Measurements from ENCODE around the gene NPAS4.
"Not testable (repeated sequence)": the region's sequence is repeated elsewhere in the genome, so short reads cannot be mapped to it uniquely, and the experiment has no call there.

The NPAS4 gene

DNA sequence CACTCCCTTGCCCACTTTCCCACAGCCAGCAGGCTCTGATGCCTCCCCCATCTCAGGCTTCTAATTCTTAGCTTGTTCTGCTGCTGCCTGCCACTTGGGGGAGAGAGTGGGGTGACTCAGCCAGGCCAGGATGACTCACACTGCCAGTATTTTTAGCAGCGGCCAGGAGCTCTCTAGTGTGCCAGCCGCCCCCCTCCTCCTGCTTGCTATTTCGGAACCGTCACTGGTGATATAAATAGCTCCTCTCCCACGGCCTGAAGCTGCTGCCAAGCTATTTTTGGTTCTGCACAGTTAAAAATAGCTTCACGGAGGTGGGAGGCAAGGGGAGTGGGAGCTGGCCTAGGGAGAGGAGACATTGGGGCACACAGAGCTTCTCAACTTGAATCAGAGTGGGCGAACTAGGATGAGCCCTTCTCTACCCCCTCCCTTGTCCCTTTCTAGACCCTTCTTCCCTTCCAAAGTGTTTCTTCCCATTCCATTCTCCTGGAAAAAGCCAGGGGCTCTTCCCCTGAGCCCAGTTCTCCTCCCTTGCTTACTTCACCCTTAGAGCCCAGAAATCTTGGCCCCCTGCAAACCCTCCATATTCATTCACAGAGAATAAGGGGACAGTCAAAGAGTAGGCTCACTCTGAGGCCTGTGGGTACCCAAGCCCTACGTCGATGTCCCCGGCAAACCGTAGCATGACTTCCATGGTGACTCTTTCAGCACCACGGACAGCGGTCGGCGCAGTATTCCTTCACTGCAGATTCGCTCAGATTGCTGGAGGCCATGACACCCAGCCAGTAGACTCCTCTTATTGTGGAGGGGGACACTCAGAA, 2.5 kb upstream of the NPAS4 start:
- peak; percentile 73 for DNase-seq

DNA sequence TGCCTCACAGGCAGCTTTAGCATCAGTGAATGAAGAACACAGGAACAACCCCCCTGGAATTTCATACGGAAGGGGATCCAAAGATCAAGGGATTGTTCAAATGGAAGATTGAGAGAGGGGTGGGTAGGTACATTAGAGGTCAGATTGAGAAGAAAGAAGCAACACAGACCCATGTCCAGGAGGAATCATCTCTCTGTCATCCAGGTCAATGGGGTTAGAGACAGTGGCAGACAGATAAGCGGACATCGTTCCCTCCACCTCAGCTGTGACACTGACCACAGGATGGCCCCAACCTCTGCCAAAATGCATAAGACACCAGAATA, 1.9 kb upstream of the NPAS4 start:
- no peak for DNase-seq

DNA sequence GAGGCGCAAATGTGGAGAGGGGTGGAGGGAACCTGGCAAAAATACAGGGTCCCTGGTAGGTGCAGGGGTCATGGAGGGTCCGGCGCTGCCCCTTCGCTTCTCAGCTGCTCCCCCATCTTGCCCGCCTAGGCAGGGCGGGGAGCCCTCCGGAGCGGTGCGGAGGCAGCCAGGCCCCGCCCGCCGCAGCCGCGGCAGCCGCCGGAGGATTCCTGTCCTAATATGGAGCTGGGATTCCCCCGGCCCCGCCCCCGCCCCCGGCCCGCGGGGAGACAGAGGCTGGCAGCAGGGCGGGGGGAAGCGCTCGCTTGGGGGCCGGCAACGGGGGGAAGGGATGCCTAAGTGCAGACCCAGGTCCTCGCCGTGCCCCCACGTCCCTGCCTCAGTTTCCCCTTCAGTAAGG, 1.0 kb upstream of the NPAS4 start:
- DNase-seq, result peak; percentile 51

DNA sequence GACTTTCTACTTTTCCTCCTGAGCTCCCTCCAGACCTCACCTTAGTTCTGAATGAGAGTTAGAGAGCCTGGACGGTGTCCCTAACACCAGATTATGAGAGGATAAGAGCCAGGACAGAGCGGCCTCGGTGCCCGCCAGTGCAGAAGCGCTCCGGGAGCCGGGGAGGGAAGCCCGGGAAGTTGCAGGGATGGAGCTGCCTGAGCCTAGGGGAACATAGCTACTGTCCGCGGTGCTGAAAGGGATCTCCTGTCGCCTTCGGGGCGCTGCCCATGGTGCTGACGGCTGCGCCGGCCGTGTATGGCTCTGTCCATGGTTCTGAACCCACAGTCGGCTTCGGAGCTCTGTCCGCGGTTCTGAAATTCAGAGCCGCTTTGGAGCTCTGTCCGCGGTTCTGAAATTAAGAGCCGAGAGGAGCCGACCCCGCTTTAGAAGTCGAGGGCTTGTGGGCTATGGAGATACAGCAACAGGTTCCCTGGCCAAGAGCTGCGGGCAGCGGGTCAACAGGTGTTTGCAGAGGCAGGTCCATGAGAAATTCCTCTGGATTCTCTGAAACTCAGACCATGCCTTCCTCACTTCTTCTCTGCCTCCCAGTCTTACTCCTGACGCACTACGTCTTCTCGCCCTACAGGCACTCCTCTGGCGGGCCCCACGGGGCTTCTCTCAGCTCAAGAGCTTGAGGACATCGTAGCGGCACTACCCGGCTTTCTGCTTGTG, 814 bp downstream of the NPAS4 start:
- DNase-seq, result peak; percentile 23

DNA sequence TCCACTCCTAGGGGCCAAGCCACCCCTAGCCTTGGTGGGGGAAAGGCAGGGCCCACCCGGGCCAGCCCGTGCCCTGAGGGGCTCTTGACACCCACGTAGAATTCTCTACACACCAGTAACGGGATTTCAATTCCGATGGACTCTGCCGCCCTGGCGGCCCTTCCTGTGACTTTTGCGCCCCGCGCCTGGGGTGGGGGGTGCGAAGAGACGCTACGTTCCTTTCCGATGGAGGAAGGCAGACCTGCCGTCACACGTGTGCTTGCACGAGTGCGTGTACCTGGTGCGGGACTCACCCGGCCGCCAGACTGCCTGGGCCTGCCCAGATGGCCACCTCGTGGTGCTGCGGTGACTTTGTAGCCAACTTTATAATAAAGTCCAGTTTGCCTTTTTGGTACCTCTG, 5.5 kb downstream of the NPAS4 start:
- no peak for DNase-seq

DNA sequence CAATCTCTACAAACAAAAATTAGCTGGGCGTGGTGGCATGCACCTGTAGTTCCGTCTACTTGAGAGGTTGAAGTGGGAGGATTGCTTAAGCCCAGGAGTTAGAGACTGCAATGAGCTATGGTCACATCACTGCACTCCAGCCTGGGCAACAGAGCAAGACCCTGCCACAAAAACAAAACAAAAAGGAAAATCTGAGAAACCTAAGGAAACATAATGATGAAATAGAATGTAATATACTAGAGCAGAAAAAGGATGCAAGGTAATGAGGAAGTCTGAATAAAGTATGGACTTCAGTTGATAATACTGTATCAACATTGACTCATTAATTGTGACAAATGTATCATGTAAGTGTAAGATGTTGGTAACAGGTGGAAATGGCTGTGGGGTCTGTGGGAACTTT, 8.1 kb downstream of the NPAS4 start:
- DNase-seq, result no peak

DNA sequence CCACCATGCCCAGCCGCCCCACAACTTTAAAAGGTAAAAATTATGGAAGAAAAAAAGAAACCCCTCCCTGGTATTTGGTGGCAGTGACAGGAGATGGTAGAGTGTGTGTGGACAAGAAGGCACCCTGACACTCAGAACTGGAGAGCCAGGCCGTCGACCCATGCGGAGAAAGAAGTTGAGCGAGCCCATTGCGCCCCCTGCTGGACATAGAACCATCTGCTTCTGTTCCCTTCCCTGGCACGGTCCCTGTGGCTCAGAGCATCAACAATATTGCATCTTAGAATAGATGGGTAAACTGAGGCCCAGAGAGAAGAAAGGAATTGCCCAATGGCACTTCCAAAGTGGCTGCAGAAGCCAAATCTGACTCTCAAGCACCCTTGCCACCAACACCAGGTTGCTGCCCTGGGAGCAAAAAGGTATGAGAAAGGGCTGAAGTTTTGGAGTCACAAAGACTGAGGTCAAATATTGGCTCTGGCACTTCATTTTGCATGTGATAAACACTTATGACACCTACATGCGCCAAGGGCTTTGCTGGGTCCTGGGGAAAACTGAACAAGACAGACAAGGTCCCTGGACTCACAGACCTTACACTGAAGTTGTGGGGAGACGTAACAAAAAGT, 9.3 kb downstream of the NPAS4 start:
- peak; percentile 80 for DNase-seq

DNA sequence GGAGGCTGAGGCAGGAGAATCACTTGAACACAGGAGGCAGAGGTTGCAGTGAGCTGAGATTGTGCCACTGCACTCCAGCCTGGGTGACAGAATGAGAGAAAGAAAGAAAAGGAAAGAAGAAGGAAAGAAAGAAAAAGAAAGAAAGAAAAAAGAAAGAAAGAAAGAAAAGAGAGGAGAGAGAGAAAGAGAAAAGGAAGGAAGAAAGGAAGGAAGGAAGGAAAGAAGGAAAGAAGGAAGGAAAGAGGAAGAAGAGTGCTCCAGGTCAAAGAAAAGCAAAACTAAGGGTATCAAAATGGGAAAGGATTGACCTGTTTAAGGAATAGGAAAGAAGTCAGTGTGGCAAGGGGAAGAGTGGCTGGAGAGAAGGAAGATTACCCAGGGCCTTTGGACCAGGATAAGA, 10.5 kb downstream of the NPAS4 start:
- DNase-seq, result not testable (repeated sequence)

DNA sequence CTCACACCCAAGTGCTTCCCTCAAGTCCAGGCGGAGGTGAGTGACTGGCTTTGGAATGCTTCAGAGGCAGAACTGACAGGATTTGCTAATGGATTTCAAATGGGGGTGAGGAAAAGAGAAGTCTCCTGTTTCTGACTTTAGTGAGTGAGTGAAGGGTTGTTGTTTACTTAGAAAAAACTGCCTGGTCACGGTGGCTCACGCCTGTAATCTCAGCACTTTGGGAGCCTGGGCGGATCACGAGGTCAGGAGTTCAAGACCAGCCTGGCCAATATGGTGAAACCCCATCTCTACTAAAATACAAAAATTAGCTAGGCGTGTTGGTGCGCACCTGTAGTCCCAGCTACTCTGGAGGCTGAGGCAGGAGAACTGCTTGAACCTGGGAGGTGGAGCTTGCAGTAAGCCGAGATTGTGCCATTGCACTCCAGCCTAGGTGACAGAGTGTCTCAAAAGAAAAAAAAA, 11.1 kb downstream of the NPAS4 start:
- DNase-seq, result not testable (repeated sequence)

DNA sequence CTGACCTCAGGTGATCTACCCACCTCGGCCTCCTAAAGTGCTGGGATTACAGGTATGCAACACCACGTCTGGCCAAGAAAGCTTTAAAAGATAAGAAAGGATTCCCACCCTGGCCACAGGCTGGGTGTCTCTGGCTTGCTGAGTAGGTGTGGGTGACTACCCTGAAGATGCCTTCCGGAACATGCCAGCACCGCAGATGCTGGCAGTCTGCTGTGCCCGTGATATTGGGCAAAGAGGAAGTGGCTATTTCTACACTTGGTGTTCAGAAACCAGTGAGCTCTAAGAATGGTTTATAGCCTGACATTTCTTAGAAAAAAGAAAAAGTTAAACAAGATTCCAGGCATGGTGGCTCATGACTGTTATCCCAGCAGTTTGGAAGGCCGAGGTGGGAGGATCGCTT, 11.8 kb downstream of the NPAS4 start:
- no peak for DNase-seq

DNA sequence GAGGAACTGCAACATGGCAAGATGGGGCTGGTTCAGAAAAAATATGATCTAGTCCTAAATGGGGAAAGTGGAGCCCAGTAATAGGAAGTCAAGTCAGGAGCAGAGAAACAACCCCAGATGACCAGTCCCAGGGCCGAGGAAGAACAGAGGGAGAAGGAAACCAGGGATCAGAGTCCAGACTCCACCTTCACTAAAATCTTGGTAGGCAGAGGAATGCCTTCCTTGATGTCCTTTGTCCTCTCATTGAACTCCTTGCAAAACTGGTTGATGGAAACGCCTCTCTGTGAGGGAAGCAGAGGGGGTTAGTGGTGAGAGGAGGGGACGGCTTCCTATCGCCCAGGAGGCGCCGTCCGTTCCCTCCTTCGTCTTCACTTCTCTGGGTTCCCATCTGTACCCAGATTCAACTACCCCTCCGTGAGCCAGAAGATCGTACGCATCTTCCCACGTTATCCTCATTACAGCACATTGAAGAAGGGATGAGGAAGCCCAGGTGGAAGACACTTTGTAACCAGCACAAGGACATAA, 17.2 kb downstream of the NPAS4 start:
- no peak for DNase-seq

DNA sequence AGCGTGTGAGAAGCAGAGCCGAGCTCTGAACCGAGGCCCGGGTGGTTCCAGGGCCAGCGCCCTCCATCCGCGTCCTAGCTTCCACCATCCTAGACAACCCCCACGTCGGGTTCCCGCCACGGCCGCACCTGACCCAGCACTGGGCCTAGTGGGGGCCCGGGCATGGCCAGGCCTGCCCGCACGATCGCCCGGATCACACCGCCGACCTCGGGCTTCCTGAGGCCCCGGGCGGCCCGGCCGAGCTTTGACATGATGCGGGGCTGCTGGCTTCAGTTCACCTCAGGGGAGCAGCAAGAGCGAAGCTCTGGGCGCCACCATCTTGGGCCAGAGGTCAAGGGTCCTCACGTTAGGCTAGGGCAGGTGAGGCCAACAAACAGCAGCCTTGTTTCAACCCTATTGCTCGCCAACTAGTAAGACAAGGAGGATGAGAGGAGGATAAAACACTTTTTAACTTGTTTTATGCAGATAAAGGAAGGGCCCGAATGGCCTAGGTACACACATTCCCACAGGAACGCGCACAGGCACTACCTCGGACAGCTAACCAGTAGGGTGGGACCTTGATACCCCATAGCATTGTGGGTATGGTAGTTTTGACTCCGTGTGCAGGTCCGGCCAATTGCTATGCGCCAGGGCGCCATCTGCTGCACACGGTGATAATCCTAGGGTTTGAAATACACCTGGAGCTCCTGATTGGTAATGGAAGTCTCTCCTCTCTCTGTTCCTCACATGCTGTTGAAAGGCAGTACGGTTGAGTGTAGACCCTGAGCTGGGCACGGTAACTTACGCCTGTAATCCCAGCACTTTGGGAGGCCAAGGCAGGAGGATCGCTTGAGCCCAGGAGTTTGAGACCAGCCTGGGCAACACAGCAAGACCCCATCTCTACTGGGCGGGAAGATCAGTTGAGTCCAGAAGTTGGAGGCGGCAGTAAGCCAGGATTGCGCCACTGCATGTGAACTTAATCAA, 17.9 kb downstream of the NPAS4 start, which contains the start of gene MRPL11:
Gene MRPL11, minus strand, starts transcription at position 345 of the 963 bp plus-strand sequence. Its CDS starts 94 bp downstream, at position 251.
- DNase-seq, result peak; percentile 96

DNA sequence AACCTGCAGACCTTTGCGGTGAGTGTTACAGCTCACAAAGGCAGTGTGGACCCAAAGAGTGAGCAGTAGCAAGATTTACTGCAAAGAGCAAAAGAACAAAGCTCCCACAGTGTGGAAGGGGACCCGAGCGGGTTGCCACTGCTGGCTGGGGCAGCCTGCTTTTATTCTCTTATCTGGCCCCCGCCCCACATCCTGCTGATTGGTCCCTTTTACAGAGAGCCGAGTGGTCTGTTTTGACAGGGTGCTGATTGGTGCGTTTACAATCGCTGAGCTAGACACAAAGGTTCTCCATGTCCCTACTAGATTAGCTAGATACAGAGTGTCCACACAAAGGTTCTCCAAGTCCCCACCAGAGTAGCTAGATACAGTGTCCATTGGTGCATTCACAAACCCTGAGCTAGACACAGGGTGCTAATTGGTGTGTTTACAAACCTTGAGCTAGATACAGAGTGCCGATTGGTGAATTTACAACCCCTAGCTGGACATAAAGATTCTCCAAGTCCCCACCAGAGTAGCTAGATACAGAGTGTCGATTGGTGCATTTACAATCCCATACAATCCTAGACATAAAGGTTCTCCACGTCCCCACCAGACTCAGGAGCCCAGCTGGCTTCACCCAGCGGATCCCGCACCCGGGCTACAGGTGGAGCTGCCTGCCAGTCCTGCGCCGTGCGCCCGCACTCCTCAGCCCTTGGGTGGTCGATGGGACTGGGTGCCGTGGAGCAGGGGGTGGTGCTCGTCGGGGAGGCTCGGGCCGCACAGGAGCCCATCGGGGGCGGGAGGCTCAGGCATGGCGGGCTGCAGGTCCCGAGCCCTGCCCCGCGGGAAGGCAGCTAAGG, 19.5 kb downstream of the NPAS4 start:
- not testable (repeated sequence) for DNase-seq

DNA sequence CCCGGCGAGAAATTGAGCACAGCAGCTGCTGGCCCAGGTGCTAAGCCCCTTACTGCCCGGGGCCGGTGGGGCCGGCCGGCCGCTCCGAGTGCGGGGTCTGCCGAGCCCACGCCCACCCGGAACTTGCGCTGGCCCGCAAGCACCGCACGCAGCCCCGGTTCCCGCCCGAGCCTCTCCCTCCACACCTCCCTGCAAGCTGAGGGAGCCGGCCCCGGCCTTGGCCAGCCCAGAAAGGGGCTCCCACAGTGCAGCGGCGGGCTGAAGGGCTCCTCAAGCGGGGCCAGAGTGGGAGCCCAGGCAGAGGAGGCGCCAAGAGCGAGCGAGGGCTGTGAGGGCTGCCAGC, 20.1 kb downstream of the NPAS4 start:
- not testable (repeated sequence) for DNase-seq

DNA sequence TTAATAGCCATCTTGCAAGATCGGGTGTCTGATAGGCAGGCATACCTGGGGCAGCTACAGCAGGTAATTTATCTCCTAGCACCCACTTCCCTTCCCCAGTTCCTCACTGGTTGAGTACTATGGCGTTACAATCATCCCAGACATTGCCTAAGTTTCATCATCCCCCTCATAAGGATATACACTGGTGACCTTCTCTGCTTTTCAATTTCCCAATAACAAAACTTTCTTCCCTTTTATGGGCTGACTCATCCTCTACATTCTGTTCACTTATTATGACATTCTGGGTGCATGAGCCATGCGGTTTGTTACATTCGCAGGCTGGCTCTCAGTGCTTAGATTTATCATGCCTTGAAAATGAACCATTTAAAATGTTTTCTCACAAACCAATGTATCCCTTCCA, 22.8 kb downstream of the NPAS4 start:
- no peak for DNase-seq

DNA sequence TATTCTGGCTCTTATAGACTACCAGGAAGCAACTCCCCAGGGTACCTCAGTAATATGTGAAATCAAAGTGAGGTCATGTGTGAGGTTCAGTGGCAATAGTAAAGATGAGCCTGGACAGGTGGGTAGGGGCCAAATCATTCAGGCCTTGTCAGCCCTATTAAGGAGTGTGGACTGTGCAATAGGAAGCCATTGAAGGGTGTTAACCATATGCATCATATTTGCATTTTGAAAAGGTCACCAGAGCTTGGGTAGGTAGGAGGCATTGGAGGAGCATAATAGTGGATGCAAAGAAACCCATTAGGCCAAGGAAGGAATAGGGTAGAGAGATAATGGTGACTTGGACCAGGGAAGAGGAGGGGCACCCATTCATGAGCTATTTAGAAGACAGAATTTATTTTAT, 26.2 kb downstream of the NPAS4 start:
- DNase-seq, result no peak

DNA sequence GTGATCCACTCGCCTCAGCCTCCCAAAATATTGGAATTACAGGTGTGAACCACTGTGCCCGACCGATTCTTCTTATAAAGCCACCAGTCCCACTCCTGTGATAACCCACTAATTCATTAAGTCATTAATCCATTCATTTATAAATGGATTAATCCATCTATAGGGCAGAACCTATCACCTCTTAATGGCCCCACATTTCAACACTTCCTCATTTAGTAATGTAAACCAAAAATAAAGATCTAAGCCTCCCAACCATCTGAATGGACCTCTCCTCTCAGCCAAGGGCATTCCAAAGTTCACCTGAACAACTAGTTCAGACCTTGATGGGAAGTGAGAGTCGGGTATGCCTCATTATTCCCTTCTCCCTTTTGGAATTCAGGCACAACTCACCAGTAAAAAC, 27.7 kb downstream of the NPAS4 start:
- DNase-seq, result no peak

DNA sequence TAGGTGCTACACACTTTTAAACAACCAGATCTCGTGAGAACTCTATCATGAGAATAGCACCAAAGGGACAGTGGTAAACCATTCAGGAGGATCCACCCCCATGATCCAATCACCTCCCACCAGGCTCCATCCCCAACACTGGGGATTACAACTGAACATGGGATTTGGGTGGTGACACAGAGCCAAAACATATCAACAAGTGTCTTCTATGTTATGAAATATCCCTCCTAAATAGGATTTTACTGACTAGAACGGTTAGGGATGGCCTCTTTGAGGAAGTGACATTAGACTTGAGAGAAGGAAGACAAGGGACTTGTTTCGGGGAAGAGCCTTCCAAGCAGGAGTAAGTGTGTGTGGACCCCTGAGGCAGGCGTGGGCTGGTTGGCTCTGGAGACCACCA, 29.7 kb downstream of the NPAS4 start:
- no peak for DNase-seq

DNA sequence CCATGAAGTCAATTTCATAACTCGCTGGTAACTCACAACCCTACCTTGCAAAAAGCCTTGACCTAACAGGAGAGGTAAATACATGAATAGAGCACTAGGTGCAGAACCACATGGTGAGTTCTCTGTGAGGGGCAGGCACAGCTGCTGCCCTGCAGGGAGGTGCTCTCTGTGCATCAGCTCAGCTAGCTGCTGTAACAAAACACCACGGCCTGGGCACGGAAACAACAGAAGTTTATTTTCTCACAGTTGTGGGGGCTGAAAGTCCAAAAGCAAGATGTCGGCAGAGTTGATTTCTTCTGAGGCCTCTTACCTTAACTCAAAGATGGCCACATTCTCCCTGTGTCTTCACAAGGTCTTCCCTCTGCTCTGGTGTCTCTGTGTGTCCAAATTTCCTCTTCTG, 30.8 kb downstream of the NPAS4 start:
- no peak for DNase-seq

DNA sequence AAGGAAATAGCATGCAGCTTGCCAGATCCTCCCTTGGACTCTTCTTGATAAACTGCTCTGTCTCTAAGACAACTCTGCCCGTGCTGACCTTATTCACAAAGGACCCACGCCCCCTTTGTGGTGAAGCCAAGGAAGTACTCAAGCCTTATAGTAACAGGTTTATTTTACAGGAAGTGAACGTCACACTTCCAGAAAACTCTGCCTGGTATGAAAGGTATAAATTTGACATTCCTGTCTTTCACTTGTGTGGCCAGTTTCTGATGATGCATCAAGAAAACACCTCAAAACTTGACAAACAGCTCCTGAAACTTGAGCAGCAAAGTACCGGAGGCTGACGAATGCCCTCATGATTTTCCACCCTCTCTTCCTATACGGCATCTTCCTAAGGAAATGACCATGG, 33.4 kb downstream of the NPAS4 start:
- DNase-seq, result no peak

DNA sequence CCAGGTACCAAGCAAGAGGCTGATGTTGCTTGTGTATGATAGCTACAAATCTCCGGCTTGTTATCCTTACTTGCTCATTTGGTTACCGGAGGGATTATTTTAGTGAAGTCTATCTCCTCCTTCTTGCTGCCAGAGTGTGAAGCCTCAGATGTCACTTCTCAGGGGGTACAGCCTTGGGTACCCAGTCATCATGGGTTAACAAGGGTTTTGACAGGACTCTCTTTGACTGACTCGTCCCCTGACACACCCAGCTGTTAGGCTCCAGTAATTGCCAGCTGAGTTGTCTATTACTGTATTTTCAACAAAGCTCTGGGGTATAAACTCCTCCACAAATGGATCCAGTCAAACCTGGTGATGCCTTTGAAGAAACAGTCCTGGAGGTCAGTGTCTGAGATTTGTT, 34.0 kb downstream of the NPAS4 start:
- DNase-seq, result no peak

DNA sequence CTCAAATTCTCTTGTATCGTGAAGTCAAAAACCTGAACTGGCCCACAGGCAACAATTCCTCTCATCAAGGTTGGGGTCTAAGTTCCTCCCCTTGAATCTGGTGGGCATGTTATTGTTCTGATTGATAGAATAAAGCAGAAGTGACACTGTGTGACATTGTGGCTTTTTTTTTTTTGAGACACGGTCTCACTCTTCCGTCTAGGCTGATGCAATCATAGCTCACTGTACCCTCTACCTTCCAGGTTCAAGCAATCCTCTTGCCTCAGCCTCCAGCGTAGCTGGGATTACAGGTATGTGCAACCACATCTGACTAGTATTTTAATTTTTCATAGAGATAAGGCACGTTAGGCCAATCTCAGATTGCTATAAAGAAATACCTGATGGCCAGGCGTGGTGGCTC, 37.0 kb downstream of the NPAS4 start:
- DNase-seq, result no peak

Measured in NCI-H345 (cell line).